Left lung (tissue), 10 donors: ENCODE measurements around the gene MAK. TPM values are rescaled to one million over a fixed set of nuclear protein-coding genes. Genes with fewer than 3 reads are reported as not detected.
"Not testable (repeated sequence)": the region's sequence is repeated elsewhere in the genome, so short reads cannot be mapped to it uniquely, and the experiment has no call there.

ENCODE experiments used
- ATAC-seq: fragments of 200-7000 bp; cut with Tn5 transposase; one replicate; pipeline ENCODE4 v1.9.1; 2020; ENCODE audit warnings: moderate library complexity
- DNase-seq, 4 donors: peaks; one replicate each; pipeline ENCODE4 v3.0.0-alpha.2; 2013 to 2020
- H3K27ac ChIP-seq, 2 donors: fragments of 200-600 bp; sonication (generic) in 1 of 2; one replicate each; pipeline versions ENCODE4 v1.5.0 to v1.8.0; 2020 to 2021
- H3K27me3 ChIP-seq, 2 donors: fragments of 200-600 bp; sonication (generic) in 1 of 2; one replicate each; pipeline versions ENCODE4 v1.5.0 to v1.8.0; 2020 to 2021
- H3K36me3 ChIP-seq, 2 donors: fragments of 200-600 bp; sonication (generic) in 1 of 2; one replicate each; pipeline versions ENCODE4 v1.5.0 to v1.8.0; 2020 to 2021
- H3K4me1 ChIP-seq, 2 donors: fragments of 200-600 bp; one replicate each; pipeline ENCODE4 v1.8.0; 2021
- H3K4me3 ChIP-seq, 2 donors: fragments of 200-600 bp; sonication (generic) in 1 of 2; one replicate each; pipeline versions ENCODE4 v1.5.0 to v1.8.0; 2020 to 2021; ENCODE audit warnings: mild to moderate bottlenecking in 1 of 2
- H3K9me3 ChIP-seq, 2 donors: fragments of 200-600 bp; sonication (generic) in 1 of 2; one replicate each; pipeline versions ENCODE4 v1.5.0 to v1.8.0; 2020 to 2021
- intact Hi-C, 2 donors: fragments of 100-400 bp; cut with DNase I; formaldehyde crosslinking; loops; one replicate each; pipeline versions ENCODE4 v1.11.2 to v1.14.2; 2022
- polyA plus RNA-seq, 6 donors: library from polyadenylated mRNA; unstranded; fragments of 120-200 nt; gene quantifications; one replicate each; pipeline ENCODE4 v1.2.1, GENCODE V29; 2013; ENCODE audit not compliant: insufficient read length in 6 of 6
- total RNA-seq, 2 donors: library from RNA; stranded (reverse); fragmentation: NEBNext Ultra II Directional; extraction: Animal tissue kit (Norgen Biotek cat#: 25700); gene quantifications; one replicate each; pipeline ENCODE4 v1.2.1, GENCODE V29; 2021
- TF ChIP-seq, protein P1 (sequence below), 2 donors: fragments of 200-600 bp; sonication (generic) in 1 of 2; IDR thresholded peaks; one replicate each; pipeline versions ENCODE4 v1.5.0 to v1.8.0; 2021; ENCODE audit warnings: antibody characterized with exemption in 2 of 2
- donor health status: DM: no; HTN: yes; CAD: no.
- donor health status: DM: no; HTN: no; CAD: no.

The MAK gene
- total and polyA plus RNA-seq, 8 donors = 0.26 to 3.8 (median 2.7) TPM

DNA sequence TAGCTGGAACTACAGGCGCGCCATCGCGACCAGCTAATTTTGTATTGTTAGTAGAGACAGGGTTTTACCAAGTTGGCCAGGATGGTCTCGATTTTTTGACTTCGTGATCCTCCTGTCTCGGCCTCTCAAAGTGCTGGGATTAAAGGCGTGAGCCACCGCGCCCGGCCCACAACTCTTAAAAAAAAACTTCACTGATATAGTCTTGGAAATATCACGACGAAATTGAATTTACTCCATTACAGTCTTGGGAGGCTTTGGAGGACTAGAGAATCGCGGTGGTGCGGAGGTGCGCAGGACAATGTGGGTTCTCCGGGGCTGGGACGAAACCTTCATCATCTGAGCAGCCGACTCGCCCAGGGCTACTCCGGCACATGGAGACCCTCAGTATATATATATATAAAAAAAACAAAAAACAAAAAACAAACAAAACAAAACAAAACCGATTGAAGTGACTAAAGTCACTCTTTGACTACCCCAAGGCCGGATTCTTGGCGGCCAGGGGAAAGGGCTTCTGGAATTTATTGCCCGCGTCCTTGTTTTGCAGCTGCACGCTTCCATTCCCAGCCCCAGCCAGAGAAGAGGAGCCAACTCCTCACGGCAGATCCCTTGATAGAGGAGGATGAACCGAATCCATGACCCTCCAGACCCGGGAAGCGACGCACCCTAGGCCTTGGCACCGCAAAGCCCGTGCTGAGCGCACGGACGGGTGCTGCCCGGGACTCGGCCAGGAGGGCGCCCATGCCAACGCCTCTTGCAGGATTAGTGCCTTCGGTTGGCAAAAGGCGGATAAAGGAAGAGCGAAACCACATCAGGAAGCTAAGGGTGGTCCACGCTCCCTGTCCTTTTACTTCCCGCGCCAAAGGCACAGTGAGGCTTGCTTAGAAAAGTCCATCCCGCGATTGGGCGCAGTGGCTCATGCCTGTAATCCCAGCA lies 45.2 kb upstream of the MAK start:
- intact Hi-C loops = no loop called here
- DNase-seq = peak in 1 of 4 donors; percentile 9
- Histone ChIP-seq H3K4me3 (no peak overlapping the region), H3K36me3 (no peaks in the 10 kb centered on the region), H3K27me3 (peaks cover 71 to 92% of the 10 kb centered on the region in 2 donors), H3K4me1 (peaks cover 0 to 16% of the 10 kb centered on the region in 2 donors), H3K9me3 (no peaks in the 10 kb centered on the region), H3K27ac (no peak overlapping the region)
- no peak for ATAC-seq
- TF ChIP-seq, protein P1, sequence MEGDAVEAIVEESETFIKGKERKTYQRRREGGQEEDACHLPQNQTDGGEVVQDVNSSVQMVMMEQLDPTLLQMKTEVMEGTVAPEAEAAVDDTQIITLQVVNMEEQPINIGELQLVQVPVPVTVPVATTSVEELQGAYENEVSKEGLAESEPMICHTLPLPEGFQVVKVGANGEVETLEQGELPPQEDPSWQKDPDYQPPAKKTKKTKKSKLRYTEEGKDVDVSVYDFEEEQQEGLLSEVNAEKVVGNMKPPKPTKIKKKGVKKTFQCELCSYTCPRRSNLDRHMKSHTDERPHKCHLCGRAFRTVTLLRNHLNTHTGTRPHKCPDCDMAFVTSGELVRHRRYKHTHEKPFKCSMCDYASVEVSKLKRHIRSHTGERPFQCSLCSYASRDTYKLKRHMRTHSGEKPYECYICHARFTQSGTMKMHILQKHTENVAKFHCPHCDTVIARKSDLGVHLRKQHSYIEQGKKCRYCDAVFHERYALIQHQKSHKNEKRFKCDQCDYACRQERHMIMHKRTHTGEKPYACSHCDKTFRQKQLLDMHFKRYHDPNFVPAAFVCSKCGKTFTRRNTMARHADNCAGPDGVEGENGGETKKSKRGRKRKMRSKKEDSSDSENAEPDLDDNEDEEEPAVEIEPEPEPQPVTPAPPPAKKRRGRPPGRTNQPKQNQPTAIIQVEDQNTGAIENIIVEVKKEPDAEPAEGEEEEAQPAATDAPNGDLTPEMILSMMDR (IDR thresholded peaks at IDR 0.05) = no peak

DNA sequence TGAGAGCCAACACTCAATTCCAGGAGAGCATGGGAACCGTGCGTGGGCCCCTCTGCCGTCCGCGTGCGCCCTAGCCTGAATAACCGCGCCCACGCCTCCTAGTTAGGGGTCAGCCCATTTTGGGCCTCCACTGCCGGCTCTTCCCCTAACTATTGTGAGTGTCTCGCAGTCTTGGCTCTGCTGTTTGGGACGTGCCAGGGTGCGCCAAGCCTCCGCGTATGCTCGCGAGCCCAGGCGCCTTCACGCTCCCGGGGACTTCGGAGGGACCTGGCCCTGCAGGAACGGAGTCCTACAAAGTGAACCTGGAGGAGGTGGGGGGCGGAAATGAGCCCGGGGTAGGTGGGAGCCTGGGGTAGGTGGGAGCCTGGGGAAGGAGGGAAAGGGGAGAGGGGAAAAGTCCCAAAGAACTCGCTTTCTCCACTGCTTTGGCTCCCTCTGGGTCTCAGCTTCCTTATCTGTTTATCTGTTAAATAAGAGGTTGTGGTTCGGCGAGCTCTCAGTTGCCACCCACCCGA lies 44.4 kb upstream of the MAK start:
- peaks cover 0 to 16% of the 10 kb centered on the region in 2 donors for H3K4me1 ChIP-seq

DNA sequence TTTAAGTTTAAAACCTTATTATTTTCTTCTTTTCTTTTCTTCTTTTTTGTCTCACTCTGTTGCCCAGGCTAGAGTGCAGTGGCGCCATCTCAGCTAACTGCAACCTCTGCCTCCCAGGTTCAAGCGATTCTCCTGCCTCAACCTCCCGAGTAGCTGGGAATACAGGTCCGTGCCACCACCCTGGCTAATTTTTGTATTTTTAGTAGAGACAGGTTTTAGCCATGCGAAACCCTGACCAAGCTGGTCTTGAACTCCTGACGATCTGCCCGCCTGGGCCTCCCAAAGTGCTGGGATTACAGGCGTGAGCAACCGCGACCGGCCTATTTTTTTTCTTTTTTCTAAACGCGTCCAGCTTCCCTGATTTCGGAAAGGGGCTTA lies 43.9 kb upstream of the MAK start:
- peaks cover 68 to 78% of the 10 kb centered on the region in 2 donors for H3K27me3 ChIP-seq
- not testable (repeated sequence) for H3K4me3 ChIP-seq

More for the DNA sequence above, 44.4 kb upstream of the MAK start:
- peaks cover 71 to 83% of the 10 kb centered on the region in 2 donors for H3K27me3 ChIP-seq
- no peaks in the 10 kb centered on the region for H3K36me3 ChIP-seq
- DNase-seq (peak in 1 of 4 donors; percentile 12), ATAC-seq (no peak)
- H3K9me3 ChIP-seq = no peaks in the 10 kb centered on the region
- no peak overlapping the region for H3K27ac ChIP-seq
- H3K4me3 ChIP-seq = no peak overlapping the region
- intact Hi-C loops = no loop called here
- TF ChIP-seq, protein P1 (IDR thresholded peaks at IDR 0.05) = no peak

DNA sequence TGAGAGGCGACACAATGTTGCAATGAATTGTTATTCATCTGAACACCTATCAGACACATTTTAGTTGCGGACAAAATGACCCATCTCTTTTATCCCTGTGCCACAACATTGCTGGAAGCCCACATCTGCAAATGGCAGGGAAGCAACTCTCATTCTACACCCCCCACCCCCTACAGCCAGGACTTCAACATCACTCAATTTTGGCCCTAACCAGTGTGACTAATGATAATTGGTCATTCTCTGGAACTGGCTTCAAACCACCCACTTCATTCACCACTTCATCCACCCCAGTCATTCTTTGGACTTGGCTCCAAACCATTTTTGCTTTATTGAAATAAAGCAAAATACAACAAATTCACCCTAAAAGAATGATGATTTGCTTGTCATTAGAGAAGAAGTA lies 42.0 kb upstream of the MAK start:
- TF ChIP-seq, protein P1 (IDR thresholded peaks at IDR 0.05) = no peak
- Histone ChIP-seq H3K27ac (no peak overlapping the region), H3K36me3 (no peaks in the 10 kb centered on the region), H3K9me3 (no peaks in the 10 kb centered on the region), H3K4me3 (no peak overlapping the region), H3K4me1 (peaks cover 0 to 4% of the 10 kb centered on the region in 2 donors), H3K27me3 (peaks cover 49 to 60% of the 10 kb centered on the region in 2 donors)
- ATAC-seq (no peak), DNase-seq (no peak)
- intact Hi-C loops = no loop called here

More for the DNA sequence above, 43.9 kb upstream of the MAK start:
- H3K27ac ChIP-seq, ATAC-seq, DNase-seq, H3K36me3 ChIP-seq, H3K9me3 ChIP-seq, intact Hi-C loops: not testable (repeated sequence)
- peaks cover 0 to 13% of the 10 kb centered on the region in 2 donors for H3K4me1 ChIP-seq

DNA sequence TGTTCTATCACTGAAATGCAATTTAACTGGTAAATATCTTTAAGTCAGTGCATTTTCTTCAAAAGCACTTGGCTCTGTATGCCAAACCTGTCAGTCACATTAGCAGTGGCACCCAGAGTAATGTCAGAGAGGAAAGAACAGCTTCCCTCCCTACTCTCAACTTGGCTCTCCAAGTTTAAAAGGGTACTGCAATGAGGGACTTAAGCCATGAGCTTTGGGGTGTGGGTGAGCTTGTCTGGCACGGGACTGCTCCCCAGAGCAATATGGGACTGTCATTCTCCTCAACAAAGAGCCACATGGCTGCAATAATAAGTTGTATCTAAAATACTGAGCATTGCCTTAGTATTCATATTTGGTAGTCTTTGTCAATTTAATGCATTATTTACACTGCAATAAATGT lies 39.5 kb upstream of the MAK start:
- TF ChIP-seq, protein P1 (IDR thresholded peaks at IDR 0.05) = no peak
- intact Hi-C loops = no loop called here
- H3K27ac ChIP-seq = no peak overlapping the region
- peaks cover 25 to 35% of the 10 kb centered on the region in 2 donors for H3K27me3 ChIP-seq
- H3K9me3 ChIP-seq = no peaks in the 10 kb centered on the region
- no peaks in the 10 kb centered on the region for H3K36me3 ChIP-seq
- no peak for ATAC-seq
- DNase-seq = no peak
- no peaks in the 10 kb centered on the region for H3K4me1 ChIP-seq
- no peak overlapping the region for H3K4me3 ChIP-seq
